Measurements from ENCODE around the gene CYREN.

DNA sequence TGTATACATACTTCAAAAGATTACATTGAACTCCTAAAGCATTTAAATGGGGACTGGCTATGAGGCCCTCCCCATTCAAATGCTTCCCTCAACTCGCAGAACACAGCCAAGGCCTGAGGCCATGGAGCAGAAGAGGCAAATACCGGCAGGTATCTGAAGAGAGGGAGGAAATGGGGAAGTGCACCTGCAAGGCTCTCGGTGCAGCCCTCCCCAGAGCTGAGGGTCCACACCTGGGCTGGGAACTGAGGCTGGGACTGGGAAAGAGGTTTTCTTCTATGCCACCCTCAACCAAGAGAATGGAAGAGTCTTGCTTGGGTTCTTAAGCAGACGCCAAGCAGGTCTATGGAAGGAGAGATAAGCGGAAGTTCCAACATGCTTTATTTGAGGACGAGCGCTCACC, 13.0 kb upstream of the CYREN start:
- no peak for TF ChIP-seq EZH2 (IDR thresholded peaks at IDR 0.05; ENCODE audit: low read length, missing control alignments)
- TF ChIP-seq, protein P1, sequence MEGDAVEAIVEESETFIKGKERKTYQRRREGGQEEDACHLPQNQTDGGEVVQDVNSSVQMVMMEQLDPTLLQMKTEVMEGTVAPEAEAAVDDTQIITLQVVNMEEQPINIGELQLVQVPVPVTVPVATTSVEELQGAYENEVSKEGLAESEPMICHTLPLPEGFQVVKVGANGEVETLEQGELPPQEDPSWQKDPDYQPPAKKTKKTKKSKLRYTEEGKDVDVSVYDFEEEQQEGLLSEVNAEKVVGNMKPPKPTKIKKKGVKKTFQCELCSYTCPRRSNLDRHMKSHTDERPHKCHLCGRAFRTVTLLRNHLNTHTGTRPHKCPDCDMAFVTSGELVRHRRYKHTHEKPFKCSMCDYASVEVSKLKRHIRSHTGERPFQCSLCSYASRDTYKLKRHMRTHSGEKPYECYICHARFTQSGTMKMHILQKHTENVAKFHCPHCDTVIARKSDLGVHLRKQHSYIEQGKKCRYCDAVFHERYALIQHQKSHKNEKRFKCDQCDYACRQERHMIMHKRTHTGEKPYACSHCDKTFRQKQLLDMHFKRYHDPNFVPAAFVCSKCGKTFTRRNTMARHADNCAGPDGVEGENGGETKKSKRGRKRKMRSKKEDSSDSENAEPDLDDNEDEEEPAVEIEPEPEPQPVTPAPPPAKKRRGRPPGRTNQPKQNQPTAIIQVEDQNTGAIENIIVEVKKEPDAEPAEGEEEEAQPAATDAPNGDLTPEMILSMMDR (conservative IDR thresholded peaks at IDR 0.05 in 1 of 2, IDR thresholded peaks at IDR 0.05 in 1 of 2; ENCODE audit: low read depth in 1 of 2, low read length in 2 of 2): no peak
